H1 (cell line): ENCODE results near the gene H6PD. TPM values are rescaled to one million over a fixed set of nuclear protein-coding genes. Genes with fewer than 3 reads are reported as not detected.

Experiments
- ASH2L ChIP-seq: fragments of 200-600, 300-600 bp; sonication (generic); IDR thresholded peaks from one replicate; pipeline ENCODE4 v1.7.1; 2017; ENCODE audit warnings: low read length
- BACH1 ChIP-seq: IDR thresholded peaks from 2 replicates; pipeline ENCODE4 v1.6.1; 2012; ENCODE audit warnings: low read length, improper control_type of control experiment
- CREB1 ChIP-seq: IDR thresholded peaks from 2 replicates; pipeline ENCODE4 v1.6.1; 2012; ENCODE audit warnings: inconsistent platforms
- KDM4A ChIP-seq: IDR thresholded peaks from one replicate; pipeline ENCODE4 v1.7.1; 2012; ENCODE audit warnings: low read depth, mild to moderate bottlenecking, moderate library complexity, low read length, inconsistent platforms; ENCODE audit not compliant: severe bottlenecking
- MAFK ChIP-seq: IDR thresholded peaks from 2 replicates; pipeline ENCODE4 v1.6.1; 2012; ENCODE audit warnings: low read depth, mild to moderate bottlenecking, improper control_type of control experiment, low read length
- PHF8 ChIP-seq: fragments of 200-600 bp; sonication (generic); conservative IDR thresholded peaks from 2 replicates; pipeline ENCODE4 v1.7.1; 2012; ENCODE audit warnings: low read depth, mild to moderate bottlenecking, inconsistent platforms, low read length, moderate library complexity
- SAP30 ChIP-seq: fragments of 300-600 bp; sonication (generic); IDR thresholded peaks from 2 replicates; pipeline ENCODE4 v1.7.1; 2012; ENCODE audit warnings: low read length, moderate library complexity, mild to moderate bottlenecking, inconsistent platforms; ENCODE audit not compliant: insufficient read depth, insufficient replicate concordance
- SP2 ChIP-seq: IDR thresholded peaks from 2 replicates; pipeline ENCODE4 v1.6.1; 2012; ENCODE audit warnings: mild to moderate bottlenecking, low read length, inconsistent platforms
- TAF7 ChIP-seq: optimal IDR thresholded peaks from 2 replicates; pipeline ENCODE3; 2011; ENCODE audit warnings: low read depth, mild to moderate bottlenecking, inconsistent platforms, low read length, moderate library complexity, borderline replicate concordance
- polyA plus RNA-seq, 7 experiments: library from polyadenylated mRNA; depleted of rRNA in 3 of 7; stranded (reverse) in 5 of 7; unstranded in 2 of 7; fragments of >200 nt in 5 of 7; fragments of 200-250 nt in 2 of 7; gene quantifications; 1 replicate in 5 of 7; 2 replicates in 1 of 7; 4 replicates in 1 of 7; pipeline versions ENCODE4 v1.2.1 to v1.2.3, GENCODE V29; 2011 to 2013; ENCODE audit warnings: missing spikeins in 2 of 7, mixed read lengths in 2 of 7
- total RNA-seq: library from RNA; stranded (reverse); fragmentation: NEBNext Ultra II Directional; extraction: Animal tissue kit (Norgen Biotek cat#: 25700); gene quantifications from 2 replicates; pipeline ENCODE4 v1.2.1, GENCODE V29; 2021
- TF ChIP-seq, protein P1 (sequence below): fragments of 300-600 bp; sonication (generic); IDR thresholded peaks from 2 replicates; pipeline ENCODE4 v1.7.1; 2012; ENCODE audit warnings: low read length, moderate library complexity, mild to moderate bottlenecking, inconsistent platforms; ENCODE audit not compliant: insufficient replicate concordance

Gene H6PD
- total and polyA plus RNA-seq, 2 of the 8 experiments (the other 6 are each of a cell fraction or from before 2014, with no cell fraction given): 3.6 to 3.8 TPM

DNA sequence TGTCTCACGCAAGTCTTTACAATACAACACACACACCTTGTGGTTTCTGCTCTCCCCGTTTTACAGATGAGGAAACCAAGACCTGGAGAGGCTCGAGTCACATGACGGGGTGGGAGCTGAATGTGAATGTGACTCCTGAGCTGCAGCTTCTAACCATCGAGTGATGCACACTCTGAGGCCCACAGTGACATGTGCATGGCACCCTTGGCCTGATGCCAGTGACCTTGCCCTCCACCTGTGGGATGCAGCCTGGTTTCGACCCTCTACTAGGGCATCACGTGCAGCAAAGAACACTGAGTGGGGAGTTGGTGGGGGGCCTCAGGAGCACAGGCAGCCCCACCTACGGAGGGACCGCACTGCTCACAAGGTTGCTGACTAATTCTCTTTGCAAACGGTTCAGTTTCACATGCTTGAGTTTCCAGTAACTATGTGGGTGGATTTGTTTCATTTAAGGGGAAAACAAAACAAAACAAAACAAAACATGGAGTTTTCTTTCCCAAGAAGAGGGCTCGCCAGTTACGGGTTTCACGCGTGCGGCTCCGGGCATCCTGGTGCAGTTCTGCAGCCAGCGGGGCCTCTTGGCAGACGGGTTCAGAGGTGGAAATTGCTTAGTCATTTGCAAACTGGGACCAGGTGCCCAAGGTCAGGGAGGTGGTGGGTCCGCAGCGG is 81.0 kb downstream of the H6PD start (continued):
- TF ChIP-seq, protein P1, sequence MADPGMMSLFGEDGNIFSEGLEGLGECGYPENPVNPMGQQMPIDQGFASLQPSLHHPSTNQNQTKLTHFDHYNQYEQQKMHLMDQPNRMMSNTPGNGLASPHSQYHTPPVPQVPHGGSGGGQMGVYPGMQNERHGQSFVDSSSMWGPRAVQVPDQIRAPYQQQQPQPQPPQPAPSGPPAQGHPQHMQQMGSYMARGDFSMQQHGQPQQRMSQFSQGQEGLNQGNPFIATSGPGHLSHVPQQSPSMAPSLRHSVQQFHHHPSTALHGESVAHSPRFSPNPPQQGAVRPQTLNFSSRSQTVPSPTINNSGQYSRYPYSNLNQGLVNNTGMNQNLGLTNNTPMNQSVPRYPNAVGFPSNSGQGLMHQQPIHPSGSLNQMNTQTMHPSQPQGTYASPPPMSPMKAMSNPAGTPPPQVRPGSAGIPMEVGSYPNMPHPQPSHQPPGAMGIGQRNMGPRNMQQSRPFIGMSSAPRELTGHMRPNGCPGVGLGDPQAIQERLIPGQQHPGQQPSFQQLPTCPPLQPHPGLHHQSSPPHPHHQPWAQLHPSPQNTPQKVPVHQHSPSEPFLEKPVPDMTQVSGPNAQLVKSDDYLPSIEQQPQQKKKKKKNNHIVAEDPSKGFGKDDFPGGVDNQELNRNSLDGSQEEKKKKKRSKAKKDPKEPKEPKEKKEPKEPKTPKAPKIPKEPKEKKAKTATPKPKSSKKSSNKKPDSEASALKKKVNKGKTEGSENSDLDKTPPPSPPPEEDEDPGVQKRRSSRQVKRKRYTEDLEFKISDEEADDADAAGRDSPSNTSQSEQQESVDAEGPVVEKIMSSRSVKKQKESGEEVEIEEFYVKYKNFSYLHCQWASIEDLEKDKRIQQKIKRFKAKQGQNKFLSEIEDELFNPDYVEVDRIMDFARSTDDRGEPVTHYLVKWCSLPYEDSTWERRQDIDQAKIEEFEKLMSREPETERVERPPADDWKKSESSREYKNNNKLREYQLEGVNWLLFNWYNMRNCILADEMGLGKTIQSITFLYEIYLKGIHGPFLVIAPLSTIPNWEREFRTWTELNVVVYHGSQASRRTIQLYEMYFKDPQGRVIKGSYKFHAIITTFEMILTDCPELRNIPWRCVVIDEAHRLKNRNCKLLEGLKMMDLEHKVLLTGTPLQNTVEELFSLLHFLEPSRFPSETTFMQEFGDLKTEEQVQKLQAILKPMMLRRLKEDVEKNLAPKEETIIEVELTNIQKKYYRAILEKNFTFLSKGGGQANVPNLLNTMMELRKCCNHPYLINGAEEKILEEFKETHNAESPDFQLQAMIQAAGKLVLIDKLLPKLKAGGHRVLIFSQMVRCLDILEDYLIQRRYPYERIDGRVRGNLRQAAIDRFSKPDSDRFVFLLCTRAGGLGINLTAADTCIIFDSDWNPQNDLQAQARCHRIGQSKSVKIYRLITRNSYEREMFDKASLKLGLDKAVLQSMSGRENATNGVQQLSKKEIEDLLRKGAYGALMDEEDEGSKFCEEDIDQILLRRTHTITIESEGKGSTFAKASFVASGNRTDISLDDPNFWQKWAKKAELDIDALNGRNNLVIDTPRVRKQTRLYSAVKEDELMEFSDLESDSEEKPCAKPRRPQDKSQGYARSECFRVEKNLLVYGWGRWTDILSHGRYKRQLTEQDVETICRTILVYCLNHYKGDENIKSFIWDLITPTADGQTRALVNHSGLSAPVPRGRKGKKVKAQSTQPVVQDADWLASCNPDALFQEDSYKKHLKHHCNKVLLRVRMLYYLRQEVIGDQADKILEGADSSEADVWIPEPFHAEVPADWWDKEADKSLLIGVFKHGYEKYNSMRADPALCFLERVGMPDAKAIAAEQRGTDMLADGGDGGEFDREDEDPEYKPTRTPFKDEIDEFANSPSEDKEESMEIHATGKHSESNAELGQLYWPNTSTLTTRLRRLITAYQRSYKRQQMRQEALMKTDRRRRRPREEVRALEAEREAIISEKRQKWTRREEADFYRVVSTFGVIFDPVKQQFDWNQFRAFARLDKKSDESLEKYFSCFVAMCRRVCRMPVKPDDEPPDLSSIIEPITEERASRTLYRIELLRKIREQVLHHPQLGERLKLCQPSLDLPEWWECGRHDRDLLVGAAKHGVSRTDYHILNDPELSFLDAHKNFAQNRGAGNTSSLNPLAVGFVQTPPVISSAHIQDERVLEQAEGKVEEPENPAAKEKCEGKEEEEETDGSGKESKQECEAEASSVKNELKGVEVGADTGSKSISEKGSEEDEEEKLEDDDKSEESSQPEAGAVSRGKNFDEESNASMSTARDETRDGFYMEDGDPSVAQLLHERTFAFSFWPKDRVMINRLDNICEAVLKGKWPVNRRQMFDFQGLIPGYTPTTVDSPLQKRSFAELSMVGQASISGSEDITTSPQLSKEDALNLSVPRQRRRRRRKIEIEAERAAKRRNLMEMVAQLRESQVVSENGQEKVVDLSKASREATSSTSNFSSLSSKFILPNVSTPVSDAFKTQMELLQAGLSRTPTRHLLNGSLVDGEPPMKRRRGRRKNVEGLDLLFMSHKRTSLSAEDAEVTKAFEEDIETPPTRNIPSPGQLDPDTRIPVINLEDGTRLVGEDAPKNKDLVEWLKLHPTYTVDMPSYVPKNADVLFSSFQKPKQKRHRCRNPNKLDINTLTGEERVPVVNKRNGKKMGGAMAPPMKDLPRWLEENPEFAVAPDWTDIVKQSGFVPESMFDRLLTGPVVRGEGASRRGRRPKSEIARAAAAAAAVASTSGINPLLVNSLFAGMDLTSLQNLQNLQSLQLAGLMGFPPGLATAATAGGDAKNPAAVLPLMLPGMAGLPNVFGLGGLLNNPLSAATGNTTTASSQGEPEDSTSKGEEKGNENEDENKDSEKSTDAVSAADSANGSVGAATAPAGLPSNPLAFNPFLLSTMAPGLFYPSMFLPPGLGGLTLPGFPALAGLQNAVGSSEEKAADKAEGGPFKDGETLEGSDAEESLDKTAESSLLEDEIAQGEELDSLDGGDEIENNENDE: no peak
- TF ChIP-seq TAF7 (no peak), ASH2L (no peak), CREB1 (no peak), MAFK (no peak), SP2 (no peak), PHF8 (no peak), BACH1 (no peak), SAP30 (no peak), KDM4A (no peak)
